Measurements from ENCODE around the gene BMAL1.

Gene BMAL1

GRCh38 chr11:13358596-13359270, 81.1 kb downstream of the BMAL1 start:
- no peak overlapping the region for H3K4me3 ChIP-seq (ENCODE audit: low read length)
- H3K9me2 ChIP-seq (replicated peaks; ENCODE audit: control insufficient read depth, low read length) = no peaks in the 10 kb centered on the region
- no peaks in the 10 kb centered on the region for H3F3A ChIP-seq (ENCODE audit: control insufficient read depth, insufficient read depth)
- no peaks in the 10 kb centered on the region for H3K9me3 ChIP-seq (ENCODE audit: control insufficient read depth, insufficient read depth, low read length)
- no peaks in the 10 kb centered on the region for H3K79me2 ChIP-seq (ENCODE audit: control insufficient read depth, low read length)
- H3K36me3 ChIP-seq (ENCODE audit: control insufficient read depth, low read length) = no peaks in the 10 kb centered on the region
- no peak overlapping the region for H3K4me2 ChIP-seq (ENCODE audit: low read length)
- H4K20me1 ChIP-seq (ENCODE audit: control insufficient read depth, insufficient read depth, low read depth, low read length) = no peaks in the 10 kb centered on the region
- no peaks in the 10 kb centered on the region for H3K27me3 ChIP-seq (ENCODE audit: control insufficient read depth, low read length)
- no peak overlapping the region for H3K27ac ChIP-seq (ENCODE audit: low read depth, low read length)
- TF ChIP-seq EZH2phosphoT487 (IDR thresholded peaks at IDR 0.05; ENCODE audit: borderline replicate concordance, low read length) (no peak), CTCF (IDR thresholded peaks at IDR 0.05; ENCODE audit: low read depth, low read length, poor library complexity, severe bottlenecking) (no peak)
- no peaks in the 10 kb centered on the region for H3K4me1 ChIP-seq (ENCODE audit: control insufficient read depth, low read length)

DNA sequence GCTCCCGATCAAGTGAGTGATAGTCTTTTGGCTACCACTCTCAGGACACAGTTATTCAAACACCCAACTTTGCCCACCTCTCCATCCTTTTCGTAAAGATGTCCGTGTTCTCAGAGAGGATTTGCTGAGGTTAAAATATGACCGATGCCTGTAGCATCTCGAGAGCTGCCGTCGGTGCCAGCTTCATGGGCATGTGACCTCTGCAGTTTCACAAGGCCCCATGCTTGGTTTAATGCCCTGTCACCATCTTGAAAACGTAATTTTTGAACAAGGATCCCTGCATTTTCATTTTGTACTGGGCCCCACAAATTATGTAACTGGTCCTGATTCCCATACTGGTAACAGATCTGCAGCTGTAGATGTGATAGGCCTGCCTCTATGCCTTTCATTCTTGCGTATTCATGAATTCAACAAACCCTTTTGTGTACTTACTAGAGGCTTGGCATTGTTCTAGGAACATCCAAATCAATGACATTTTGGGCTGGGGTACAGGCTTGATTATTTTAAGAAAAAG, 85.1 kb downstream of the BMAL1 start:
- Histone ChIP-seq H3K9me2 (replicated peaks; ENCODE audit: control insufficient read depth, low read length) (no peaks in the 10 kb centered on the region), H3F3A (ENCODE audit: control insufficient read depth, insufficient read depth) (no peaks in the 10 kb centered on the region)

DNA sequence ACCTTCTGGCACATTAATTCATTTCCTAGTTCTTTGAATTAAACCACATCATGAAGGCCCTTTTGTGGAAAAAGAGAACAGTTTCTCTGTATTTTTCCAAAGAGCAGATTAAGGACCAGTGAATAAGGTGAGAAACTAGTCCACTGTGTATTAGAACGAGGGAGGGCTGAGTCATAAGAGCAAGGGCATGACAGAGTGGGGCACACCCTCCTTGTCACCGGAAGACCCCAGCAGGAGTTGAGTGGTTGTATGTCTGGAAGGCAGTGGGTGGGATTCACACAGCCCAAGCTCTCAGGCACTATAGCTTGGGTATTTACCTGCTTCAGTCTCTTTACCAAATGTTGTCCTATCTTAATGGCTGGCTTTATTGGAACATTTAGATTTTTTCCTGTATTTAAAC, 86.8 kb downstream of the BMAL1 start:
- Histone ChIP-seq H3K79me2 (ENCODE audit: control insufficient read depth, low read length) (no peaks in the 10 kb centered on the region), H3K9me3 (ENCODE audit: control insufficient read depth, insufficient read depth, low read length) (no peaks in the 10 kb centered on the region), H4K20me1 (ENCODE audit: control insufficient read depth, insufficient read depth, low read depth, low read length) (no peaks in the 10 kb centered on the region), H3K9me2 (replicated peaks; ENCODE audit: control insufficient read depth, low read length) (no peaks in the 10 kb centered on the region), H3K27me3 (ENCODE audit: control insufficient read depth, low read length) (peaks cover 12% of the 10 kb centered on the region), H3K4me3 (ENCODE audit: low read length) (no peak overlapping the region), H3K4me2 (ENCODE audit: low read length) (no peak overlapping the region), H3K27ac (ENCODE audit: low read depth, low read length) (no peak overlapping the region), H3K36me3 (ENCODE audit: control insufficient read depth, low read length) (no peaks in the 10 kb centered on the region), H3K4me1 (ENCODE audit: control insufficient read depth, low read length) (no peaks in the 10 kb centered on the region), H3F3A (ENCODE audit: control insufficient read depth, insufficient read depth) (no peaks in the 10 kb centered on the region)
- TF ChIP-seq CTCF (IDR thresholded peaks at IDR 0.05; ENCODE audit: low read depth, low read length, poor library complexity, severe bottlenecking) = no peak
- TF ChIP-seq EZH2phosphoT487 (IDR thresholded peaks at IDR 0.05; ENCODE audit: borderline replicate concordance, low read length) = no peak

More for the DNA sequence above, 85.1 kb downstream of the BMAL1 start:
- no peak overlapping the region for H3K27ac ChIP-seq (ENCODE audit: low read depth, low read length)
- H3K27me3 ChIP-seq (ENCODE audit: control insufficient read depth, low read length) = peaks cover 12% of the 10 kb centered on the region
- H3K36me3 ChIP-seq (ENCODE audit: control insufficient read depth, low read length) = no peaks in the 10 kb centered on the region
- no peak for TF ChIP-seq CTCF (IDR thresholded peaks at IDR 0.05; ENCODE audit: low read depth, low read length, poor library complexity, severe bottlenecking)
- no peaks in the 10 kb centered on the region for H3K9me3 ChIP-seq (ENCODE audit: control insufficient read depth, insufficient read depth, low read length)
- H3K4me3 ChIP-seq (ENCODE audit: low read length) = no peak overlapping the region
- H3K4me2 ChIP-seq (ENCODE audit: low read length) = no peak overlapping the region
- no peaks in the 10 kb centered on the region for H3K4me1 ChIP-seq (ENCODE audit: control insufficient read depth, low read length)
- H4K20me1 ChIP-seq (ENCODE audit: control insufficient read depth, insufficient read depth, low read depth, low read length) = no peaks in the 10 kb centered on the region
- no peaks in the 10 kb centered on the region for H3K79me2 ChIP-seq (ENCODE audit: control insufficient read depth, low read length)
